ENCODE measurements around the gene MCC.

DNA sequence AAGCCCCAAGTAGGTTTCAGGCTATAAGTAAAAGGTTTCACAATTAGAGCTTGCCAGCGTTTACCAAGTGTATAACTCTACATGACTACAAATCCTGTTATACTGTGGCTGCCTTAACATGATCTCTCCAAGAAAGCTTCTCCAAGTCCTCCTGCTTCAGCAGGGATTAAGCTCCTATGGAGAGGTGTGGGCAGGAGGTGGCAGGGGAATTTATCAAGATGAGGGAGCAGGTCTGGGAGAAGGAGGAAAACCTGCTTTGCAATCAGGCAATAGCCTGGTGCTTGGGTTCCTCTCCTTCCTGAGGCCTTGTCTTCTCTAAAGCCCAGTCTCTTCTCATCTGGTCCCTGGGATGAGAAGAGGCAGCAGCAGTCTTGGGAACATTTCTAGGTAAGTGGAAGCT lies 188.7 kb downstream of the MCC start:
- TF ChIP-seq, protein P1, sequence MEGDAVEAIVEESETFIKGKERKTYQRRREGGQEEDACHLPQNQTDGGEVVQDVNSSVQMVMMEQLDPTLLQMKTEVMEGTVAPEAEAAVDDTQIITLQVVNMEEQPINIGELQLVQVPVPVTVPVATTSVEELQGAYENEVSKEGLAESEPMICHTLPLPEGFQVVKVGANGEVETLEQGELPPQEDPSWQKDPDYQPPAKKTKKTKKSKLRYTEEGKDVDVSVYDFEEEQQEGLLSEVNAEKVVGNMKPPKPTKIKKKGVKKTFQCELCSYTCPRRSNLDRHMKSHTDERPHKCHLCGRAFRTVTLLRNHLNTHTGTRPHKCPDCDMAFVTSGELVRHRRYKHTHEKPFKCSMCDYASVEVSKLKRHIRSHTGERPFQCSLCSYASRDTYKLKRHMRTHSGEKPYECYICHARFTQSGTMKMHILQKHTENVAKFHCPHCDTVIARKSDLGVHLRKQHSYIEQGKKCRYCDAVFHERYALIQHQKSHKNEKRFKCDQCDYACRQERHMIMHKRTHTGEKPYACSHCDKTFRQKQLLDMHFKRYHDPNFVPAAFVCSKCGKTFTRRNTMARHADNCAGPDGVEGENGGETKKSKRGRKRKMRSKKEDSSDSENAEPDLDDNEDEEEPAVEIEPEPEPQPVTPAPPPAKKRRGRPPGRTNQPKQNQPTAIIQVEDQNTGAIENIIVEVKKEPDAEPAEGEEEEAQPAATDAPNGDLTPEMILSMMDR (IDR thresholded peaks at IDR 0.05; ENCODE audit: low read length): no peak
- no peak for TF ChIP-seq EZH2 (optimal IDR thresholded peaks at IDR 0.05; ENCODE audit: low read depth, low read length)
- TF ChIP-seq EZH2phosphoT487 (IDR thresholded peaks at IDR 0.05; ENCODE audit: low read length): no peak

Measured in MM.1S (cell line).